Tibial nerve (tissue), 4 donors: Measurements from ENCODE around the gene FMN2.
"Not testable (repeated sequence)": the region's sequence is repeated elsewhere in the genome, so short reads cannot be mapped to it uniquely, and the experiment has no call there.

ENCODE experiments used
- CTCF ChIP-seq, 5 experiments: fragments of 200-600 bp in 3 of 5; fragments of 450-650 bp in 2 of 5; sonication (generic) in 3 of 5; IDR thresholded peaks; one replicate each; pipeline ENCODE4 v1.5.1; 2016 to 2019; ENCODE audit warnings: antibody characterized with exemption in 5 of 5, mild to moderate bottlenecking in 3 of 5, moderate library complexity in 2 of 5
- EP300 ChIP-seq, 2 donors: sonication (generic); formaldehyde crosslinking; IDR thresholded peaks; one replicate each; pipeline ENCODE4 v1.6.1; 2017; ENCODE audit warnings: antibody characterized with exemption in 2 of 2, mild to moderate bottlenecking in 1 of 2
- POLR2A ChIP-seq, 2 donors: fragments of 450-650 bp; IDR thresholded peaks; one replicate each; pipeline ENCODE4 v1.6.1; 2017; ENCODE audit warnings: antibody characterized with exemption in 2 of 2, mild to moderate bottlenecking in 2 of 2, moderate library complexity in 2 of 2

- not testable (repeated sequence) for TF ChIP-seq CTCF, EP300, POLR2A (IDR thresholded peaks at IDR 0.05)
Observed at GRCh38 chr1:240264494-240264893, 172.8 kb downstream of the FMN2 start.
